A673 (cell line): Measurements from ENCODE around the gene DCX. TPM values are rescaled to one million over a fixed set of nuclear protein-coding genes. Genes with fewer than 3 reads are reported as not detected.

Experiments used
- BruUV-seq: library from RNA; stranded (reverse); fragments of 400-500 nt; replicated peaks from 2 replicates; lab custom pipeline; 2021; lab: Mats Ljungman, UMichigan
- CTCF ChIA-PET: fragments of 300-600 bp; sonication (Branson Sonifier 250); formaldehyde crosslinking; loops from one replicate; lab custom pipeline; 2022; ENCODE audit warnings: antibody characterized with exemption; lab: Charles Lee
- POLR2A ChIA-PET: fragments of 300-600 bp; sonication (Branson Sonifier 250); formaldehyde crosslinking; loops from one replicate; lab custom pipeline; 2022; ENCODE audit warnings: antibody characterized with exemption; ENCODE audit not compliant: low non-redundant PET; lab: Charles Lee
- DNase-seq: peaks from one replicate; pipeline ENCODE4 v3.0.0-alpha.2; 2015; ENCODE audit warnings: low spot score
- H3K27ac ChIP-seq: fragments of 200-600 bp; sonication (generic); 2 replicates; pipeline ENCODE4 v1.5.1; 2016; ENCODE audit warnings: mixed run types, low read depth, mild to moderate bottlenecking, mixed read lengths, antibody characterized with exemption, low read length; ENCODE audit not compliant: poor library complexity, severe bottlenecking
- H3K27me3 ChIP-seq: fragments of 200-600 bp; sonication (generic); replicated peaks from 2 replicates; pipeline ENCODE4 v1.6.1; 2017; ENCODE audit warnings: mixed run types, low read depth, mild to moderate bottlenecking, mixed read lengths, antibody characterized with exemption, low read length; ENCODE audit not compliant: insufficient read depth, poor library complexity
- H3K36me3 ChIP-seq: fragments of 200-600 bp; sonication (generic); 2 replicates; pipeline ENCODE4 v1.6.1; 2016; ENCODE audit warnings: mixed run types, mild to moderate bottlenecking, mixed read lengths, antibody characterized with exemption, low read length; ENCODE audit not compliant: insufficient read depth, poor library complexity, severe bottlenecking
- H3K4me1 ChIP-seq: fragments of 200-600 bp; sonication (generic); 2 replicates; pipeline ENCODE4 v1.6.1; 2017; ENCODE audit warnings: mixed run types, mild to moderate bottlenecking, mixed read lengths, antibody characterized with exemption, low read length; ENCODE audit not compliant: insufficient read depth, poor library complexity, severe bottlenecking
- H3K4me3 ChIP-seq: fragments of 200-600 bp; sonication (generic); 2 replicates; pipeline ENCODE4 v1.5.1; 2016; ENCODE audit warnings: low read depth, mixed run types, mild to moderate bottlenecking, mixed read lengths, low read length; ENCODE audit not compliant: poor library complexity, severe bottlenecking
- H3K9me3 ChIP-seq: fragments of 200-600 bp; sonication (generic); 2 replicates; pipeline ENCODE4 v1.6.1; 2016; ENCODE audit warnings: mixed run types, low read depth, mild to moderate bottlenecking, mixed read lengths, antibody characterized with exemption, low read length; ENCODE audit not compliant: poor library complexity, severe bottlenecking
- EZH2 ChIP-seq: fragments of 200-600 bp; sonication (generic); IDR thresholded peaks from 2 replicates; pipeline ENCODE4 v1.6.1; 2017; ENCODE audit warnings: borderline replicate concordance, low read depth, mild to moderate bottlenecking, mixed read lengths, antibody characterized with exemption, low read length; ENCODE audit not compliant: poor library complexity, severe bottlenecking
- intact Hi-C: fragments of 100-400 bp; cut with micrococcal nuclease; formaldehyde crosslinking; loops from one replicate; pipeline ENCODE4 v1.10.0; 2022; ENCODE audit not compliant: unreplicated experiment
- total RNA-seq: library from RNA; stranded (reverse); gene quantifications from 2 replicates; pipeline ENCODE4 v1.2.3, GENCODE V29; 2021
- TF ChIP-seq, protein P1 (sequence below): fragments of 300-800, 200-600 bp; sonication (generic); conservative IDR thresholded peaks from 2 replicates; pipeline ENCODE4 v1.5.1; 2017; ENCODE audit warnings: low read depth, mild to moderate bottlenecking, antibody characterized with exemption, low read length, moderate library complexity, mixed read lengths

DCX gene
- total RNA-seq, 1 experiment from 2014 or later, result not detected

DNA sequence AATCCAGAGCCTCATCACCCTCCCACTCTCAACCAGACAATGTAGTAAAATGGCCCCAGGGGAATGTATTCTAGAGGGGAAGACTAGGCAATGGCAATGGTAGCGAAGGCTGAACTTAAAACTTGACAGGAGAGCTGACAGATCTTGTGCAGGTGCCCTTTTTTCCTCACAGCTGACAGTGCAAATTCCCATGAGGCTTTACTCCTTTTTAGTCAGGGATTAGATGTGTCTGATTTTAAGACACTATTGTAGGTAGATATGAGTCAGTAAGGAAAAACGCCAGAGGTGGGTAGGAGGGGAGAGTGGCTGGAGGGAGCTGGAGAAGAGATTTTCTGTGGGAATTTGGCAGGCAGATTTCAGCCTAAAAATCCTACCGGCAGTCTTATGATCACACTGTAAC is 152.4 kb downstream of the DCX start:
- CTCF ChIA-PET, result no interaction called here
- intact Hi-C loops, result no loop called here
- H3K9me3 ChIP-seq, result no peaks in the 10 kb centered on the region
- H3K36me3 ChIP-seq, result no peaks in the 10 kb centered on the region
- no peak overlapping the region for H3K27ac ChIP-seq
- POLR2A ChIA-PET, result no interaction called here
- no TSS peak for BruUV-seq
- H3K4me3 ChIP-seq, result no peak overlapping the region
- TF ChIP-seq, protein P1, sequence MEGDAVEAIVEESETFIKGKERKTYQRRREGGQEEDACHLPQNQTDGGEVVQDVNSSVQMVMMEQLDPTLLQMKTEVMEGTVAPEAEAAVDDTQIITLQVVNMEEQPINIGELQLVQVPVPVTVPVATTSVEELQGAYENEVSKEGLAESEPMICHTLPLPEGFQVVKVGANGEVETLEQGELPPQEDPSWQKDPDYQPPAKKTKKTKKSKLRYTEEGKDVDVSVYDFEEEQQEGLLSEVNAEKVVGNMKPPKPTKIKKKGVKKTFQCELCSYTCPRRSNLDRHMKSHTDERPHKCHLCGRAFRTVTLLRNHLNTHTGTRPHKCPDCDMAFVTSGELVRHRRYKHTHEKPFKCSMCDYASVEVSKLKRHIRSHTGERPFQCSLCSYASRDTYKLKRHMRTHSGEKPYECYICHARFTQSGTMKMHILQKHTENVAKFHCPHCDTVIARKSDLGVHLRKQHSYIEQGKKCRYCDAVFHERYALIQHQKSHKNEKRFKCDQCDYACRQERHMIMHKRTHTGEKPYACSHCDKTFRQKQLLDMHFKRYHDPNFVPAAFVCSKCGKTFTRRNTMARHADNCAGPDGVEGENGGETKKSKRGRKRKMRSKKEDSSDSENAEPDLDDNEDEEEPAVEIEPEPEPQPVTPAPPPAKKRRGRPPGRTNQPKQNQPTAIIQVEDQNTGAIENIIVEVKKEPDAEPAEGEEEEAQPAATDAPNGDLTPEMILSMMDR, result no peak
- TF ChIP-seq EZH2, result no peak
- no peak for DNase-seq
- H3K27me3 ChIP-seq, result no peaks in the 10 kb centered on the region
- no peaks in the 10 kb centered on the region for H3K4me1 ChIP-seq

DNA sequence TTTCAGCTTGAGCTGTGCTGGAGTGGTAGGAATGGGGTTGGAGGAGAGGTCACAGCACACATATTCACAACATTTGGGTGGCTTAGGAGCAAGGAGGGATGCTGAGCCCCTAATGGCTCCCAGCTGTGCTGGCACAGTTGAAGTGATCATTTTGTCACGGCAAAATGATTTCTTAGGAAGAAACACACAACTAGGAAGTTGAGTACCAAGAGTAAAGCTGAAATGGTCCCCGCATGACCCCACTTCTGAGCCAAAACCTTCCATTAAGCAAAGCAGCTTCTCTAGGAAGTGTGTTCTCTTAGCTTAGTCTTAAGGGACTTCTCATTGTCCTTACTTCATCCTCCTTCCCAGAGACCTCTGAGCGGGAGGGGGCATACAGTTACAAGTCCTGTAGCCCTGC is 154.3 kb downstream of the DCX start:
- intact Hi-C loops, result no loop called here
- no peak overlapping the region for H3K4me3 ChIP-seq
- CTCF ChIA-PET, result no interaction called here
- H3K36me3 ChIP-seq, result no peaks in the 10 kb centered on the region
- no peaks in the 10 kb centered on the region for H3K9me3 ChIP-seq
- H3K27ac ChIP-seq, result no peak overlapping the region
- H3K4me1 ChIP-seq, result no peaks in the 10 kb centered on the region
- POLR2A ChIA-PET, result no interaction called here
- no peaks in the 10 kb centered on the region for H3K27me3 ChIP-seq
- BruUV-seq, result no TSS peak
- no peak for TF ChIP-seq EZH2
- TF ChIP-seq, protein P1, result no peak
- DNase-seq, result no peak

DNA sequence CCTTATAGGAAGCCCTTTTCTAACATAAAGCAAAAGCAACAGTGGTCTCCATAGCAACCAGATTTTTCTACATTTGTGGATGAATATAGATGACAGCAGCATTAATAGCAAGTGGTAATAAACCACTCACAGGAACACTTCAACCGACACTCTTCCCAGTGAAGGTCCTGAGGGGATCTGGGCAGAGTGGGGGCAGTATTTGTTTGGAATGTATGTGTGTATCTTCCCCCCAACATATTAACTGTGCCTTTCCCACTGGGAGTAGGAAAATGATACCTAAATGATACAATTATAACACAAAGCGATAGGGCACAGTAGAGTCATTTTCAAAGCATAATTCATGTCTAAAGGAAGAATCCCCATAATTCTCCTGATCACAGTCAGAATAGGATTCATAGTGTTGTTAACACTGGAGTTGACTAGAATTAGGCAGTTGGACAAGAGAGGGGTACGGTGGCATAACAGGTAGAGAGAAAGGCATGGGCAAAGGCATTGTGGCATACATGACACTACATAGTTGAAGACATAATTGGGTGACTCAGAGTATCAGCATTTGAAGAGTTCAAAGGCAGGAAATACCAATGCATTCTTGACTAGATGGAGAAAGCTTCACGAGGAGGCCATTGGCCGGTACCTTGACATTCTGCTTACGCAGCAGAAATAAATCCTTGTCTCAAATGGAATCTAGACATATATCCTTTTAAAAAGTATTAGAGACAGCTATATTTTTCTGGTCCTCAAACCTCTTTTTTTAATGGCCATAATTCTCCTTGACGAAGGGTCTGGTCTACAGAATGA is 156.9 kb downstream of the DCX start:
- peak; percentile 38 for DNase-seq
- TF ChIP-seq EZH2, result no peak
- TF ChIP-seq, protein P1, result no peak
- BruUV-seq, result no TSS peak
- H3K9me3 ChIP-seq, result no peaks in the 10 kb centered on the region
- no peak overlapping the region for H3K27ac ChIP-seq
- H3K36me3 ChIP-seq, result no peaks in the 10 kb centered on the region
- H3K4me1 ChIP-seq, result no peaks in the 10 kb centered on the region
- intact Hi-C loops, result no loop called here
- ChIA-PET POLR2A (no interaction called here), CTCF (no interaction called here)
- H3K27me3 ChIP-seq, result no peaks in the 10 kb centered on the region
- no peak overlapping the region for H3K4me3 ChIP-seq
